Mesenchymal stem cell (in vitro differentiated cells and primary cell): ENCODE measurements around the gene FBXW5.
A peak's percentile ranks its signal among the peaks of the same experiment; 100 is the strongest.

Source experiments
- DNase-seq: peaks from one replicate; pipeline ENCODE4 v3.0.0-alpha.2; 2013
- H2AFZ ChIP-seq: one replicate; pipeline ENCODE4 v1.6.1; 2013; ENCODE audit warnings: low read depth, mild to moderate bottlenecking, control low read depth, inconsistent platforms, low read length, moderate library complexity
- H2AK5ac ChIP-seq: 2 replicates; pipeline ENCODE4 v1.6.1; 2013; ENCODE audit warnings: low read length, moderate library complexity, mild to moderate bottlenecking, inconsistent platforms; ENCODE audit not compliant: severe bottlenecking
- H2BK120ac ChIP-seq: one replicate; pipeline ENCODE4 v1.6.1; 2013; ENCODE audit warnings: low read depth, mild to moderate bottlenecking, inconsistent platforms, low read length, moderate library complexity
- H2BK12ac ChIP-seq, 2 experiments: one replicate each; pipeline ENCODE4 v1.6.1; 2013; ENCODE audit warnings: inconsistent platforms in 2 of 2, low read length in 2 of 2, mild to moderate bottlenecking in 2 of 2, moderate library complexity in 2 of 2, control low read depth in 1 of 2
- H2BK15ac ChIP-seq: one replicate; pipeline ENCODE4 v1.6.1; 2013; ENCODE audit warnings: mild to moderate bottlenecking, low read depth, inconsistent platforms; ENCODE audit not compliant: poor library complexity, severe bottlenecking
- H2BK5ac ChIP-seq: 2 replicates; pipeline ENCODE4 v1.6.1; 2013; ENCODE audit warnings: low read depth, mild to moderate bottlenecking, low read length, control low read depth, inconsistent platforms; ENCODE audit not compliant: poor library complexity, severe bottlenecking
- H3K14ac ChIP-seq, 2 experiments: one replicate each; pipeline ENCODE4 v1.6.1; 2013; ENCODE audit warnings: inconsistent platforms in 2 of 2, low read length in 2 of 2, control low read depth in 1 of 2, mild to moderate bottlenecking in 1 of 2, moderate library complexity in 1 of 2
- H3K18ac ChIP-seq, 2 experiments: one replicate each; pipeline ENCODE4 v1.6.1; 2013; ENCODE audit warnings: inconsistent platforms in 2 of 2, low read length in 2 of 2, control low read depth in 1 of 2, low read depth in 1 of 2, mild to moderate bottlenecking in 1 of 2
- H3K23ac ChIP-seq, 2 experiments: one replicate each; pipeline ENCODE4 v1.6.1; 2013; ENCODE audit warnings: inconsistent platforms in 2 of 2, low read length in 2 of 2, mild to moderate bottlenecking in 2 of 2, moderate library complexity in 2 of 2, control low read depth in 1 of 2
- H3K27ac ChIP-seq: 2 replicates; pipeline ENCODE4 v1.5.1; 2013; ENCODE audit warnings: mild to moderate bottlenecking, moderate library complexity, low read length, control low read depth, inconsistent platforms; ENCODE audit not compliant: poor library complexity, severe bottlenecking
- H3K27me3 ChIP-seq, 2 experiments: 2 replicates each; pipeline versions ENCODE4 v1.6.1 to v1.7.0; 2013; ENCODE audit warnings: low read length in 2 of 2, mild to moderate bottlenecking in 2 of 2, moderate library complexity in 2 of 2, control low read depth in 1 of 2, inconsistent platforms in 1 of 2; ENCODE audit not compliant: control insufficient read depth in 1 of 2, insufficient read depth in 1 of 2
- H3K36me3 ChIP-seq, 2 experiments: 2 replicates each; pipeline versions ENCODE4 v1.6.1 to v1.7.0; 2013; ENCODE audit warnings: low read length in 2 of 2, control low read depth in 1 of 2, inconsistent platforms in 1 of 2, low read depth in 1 of 2, mild to moderate bottlenecking in 1 of 2; ENCODE audit not compliant: insufficient read depth in 2 of 2, control insufficient read depth in 1 of 2
- H3K4ac ChIP-seq, 2 experiments: one replicate each; pipeline ENCODE4 v1.6.1; 2013; ENCODE audit warnings: inconsistent platforms in 2 of 2, low read length in 2 of 2, mild to moderate bottlenecking in 2 of 2, moderate library complexity in 2 of 2, control low read depth in 1 of 2, low read depth in 1 of 2
- H3K4me1 ChIP-seq: 2 replicates; pipeline ENCODE4 v1.6.1; 2013; ENCODE audit warnings: low read depth, low read length, control low read depth; ENCODE audit not compliant: control insufficient read depth, insufficient read depth
- H3K4me2 ChIP-seq: 2 replicates; pipeline ENCODE4 v1.6.1; 2013; ENCODE audit warnings: low read length, mild to moderate bottlenecking, inconsistent platforms; ENCODE audit not compliant: poor library complexity, severe bottlenecking
- H3K4me3 ChIP-seq, 2 experiments: 2 replicates each; pipeline versions ENCODE4 v1.5.1 to v1.7.0; 2013; ENCODE audit warnings: low read length in 2 of 2, mild to moderate bottlenecking in 2 of 2, control low read depth in 1 of 2, low read depth in 1 of 2; ENCODE audit not compliant: insufficient read depth in 1 of 2
- H3K79me1 ChIP-seq: replicated peaks from 2 replicates; pipeline ENCODE4 v1.6.1; 2013; ENCODE audit warnings: mild to moderate bottlenecking, control low read depth, low read length, inconsistent platforms; ENCODE audit not compliant: poor library complexity, severe bottlenecking
- H3K9ac ChIP-seq: 2 replicates; pipeline ENCODE4 v1.7.0; 2013; ENCODE audit warnings: mild to moderate bottlenecking, low read length, moderate library complexity
- H3K9me3 ChIP-seq: 2 replicates; pipeline ENCODE4 v1.7.0; 2013; ENCODE audit warnings: mild to moderate bottlenecking, low read length; ENCODE audit not compliant: control insufficient read depth
- H4K8ac ChIP-seq: one replicate; pipeline ENCODE4 v1.6.1; 2013; ENCODE audit warnings: inconsistent platforms, mild to moderate bottlenecking, low read length, moderate library complexity
- H4K91ac ChIP-seq: one replicate; pipeline ENCODE4 v1.6.1; 2013; ENCODE audit warnings: mild to moderate bottlenecking, low read length, inconsistent platforms
- WGBS: methylation state at CpG from one replicate; pipeline ENCODE4 v1.1.7; 2013; ENCODE audit warnings: mixed read lengths; 5-methylcytosine and 5-hydroxymethylcytosine counted together

Gene FBXW5

DNA sequence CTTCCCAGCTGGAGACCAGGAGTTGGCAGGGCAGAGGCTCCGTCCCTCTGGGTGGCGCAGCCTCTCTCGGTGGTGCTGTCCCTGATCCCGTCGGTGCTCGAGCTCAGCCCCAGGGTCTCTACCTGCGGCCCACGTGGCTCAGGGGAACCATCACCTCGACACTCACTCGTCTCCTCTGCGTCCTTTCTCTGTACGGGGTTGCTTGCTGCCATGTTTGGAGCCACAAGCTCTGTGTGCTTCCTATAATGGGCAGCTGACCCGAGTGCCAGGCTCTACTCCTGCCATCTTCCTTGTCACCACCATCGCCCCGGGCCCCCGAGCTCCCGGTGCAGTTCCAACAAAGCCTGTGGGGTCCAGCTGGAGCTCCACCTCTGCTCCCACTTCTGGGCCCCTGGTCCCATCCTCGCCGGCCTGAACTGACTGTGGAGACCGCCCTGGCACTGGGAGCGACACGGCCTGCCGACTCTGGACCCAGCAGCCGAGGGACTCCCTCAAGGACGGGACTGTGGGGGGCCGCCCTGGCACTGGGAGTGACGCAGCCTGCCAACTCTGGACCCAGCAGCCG is 5.0 kb downstream of the FBXW5 start:
- peak overlapping the region in 1 of 2 experiments; percentile 23 for H2BK12ac ChIP-seq
- no peak overlapping the region for H3K14ac ChIP-seq
- H3K18ac ChIP-seq, result no peak overlapping the region
- H2AK5ac ChIP-seq, result no peak overlapping the region
- H2AFZ ChIP-seq, result no peak overlapping the region
- H3K4me3 ChIP-seq, result no peak overlapping the region
- H3K79me1 ChIP-seq, result peaks cover 35% of the 10 kb centered on the region
- no peak overlapping the region for H4K91ac ChIP-seq
- no peak overlapping the region for H3K4ac ChIP-seq
- no peak overlapping the region for H3K9ac ChIP-seq
- peaks cover 41 to 59% of the 10 kb centered on the region in 2 experiments for H3K36me3 ChIP-seq
- no peak overlapping the region for H3K27ac ChIP-seq
- no peaks in the 10 kb centered on the region for H3K9me3 ChIP-seq
- no peak overlapping the region for H2BK120ac ChIP-seq
- H3K23ac ChIP-seq, result no peak overlapping the region
- WGBS, result 97% methylated on average over 28 of the region's 28 CpGs
- no peak overlapping the region for H2BK5ac ChIP-seq
- peaks cover 19% of the 10 kb centered on the region for H3K4me1 ChIP-seq
- peak overlapping the region; percentile 19 for H4K8ac ChIP-seq
- DNase-seq, result no peak
- H3K4me2 ChIP-seq, result no peak overlapping the region
- H2BK15ac ChIP-seq, result no peak overlapping the region
- H3K27me3 ChIP-seq, result no peaks in the 10 kb centered on the region

DNA sequence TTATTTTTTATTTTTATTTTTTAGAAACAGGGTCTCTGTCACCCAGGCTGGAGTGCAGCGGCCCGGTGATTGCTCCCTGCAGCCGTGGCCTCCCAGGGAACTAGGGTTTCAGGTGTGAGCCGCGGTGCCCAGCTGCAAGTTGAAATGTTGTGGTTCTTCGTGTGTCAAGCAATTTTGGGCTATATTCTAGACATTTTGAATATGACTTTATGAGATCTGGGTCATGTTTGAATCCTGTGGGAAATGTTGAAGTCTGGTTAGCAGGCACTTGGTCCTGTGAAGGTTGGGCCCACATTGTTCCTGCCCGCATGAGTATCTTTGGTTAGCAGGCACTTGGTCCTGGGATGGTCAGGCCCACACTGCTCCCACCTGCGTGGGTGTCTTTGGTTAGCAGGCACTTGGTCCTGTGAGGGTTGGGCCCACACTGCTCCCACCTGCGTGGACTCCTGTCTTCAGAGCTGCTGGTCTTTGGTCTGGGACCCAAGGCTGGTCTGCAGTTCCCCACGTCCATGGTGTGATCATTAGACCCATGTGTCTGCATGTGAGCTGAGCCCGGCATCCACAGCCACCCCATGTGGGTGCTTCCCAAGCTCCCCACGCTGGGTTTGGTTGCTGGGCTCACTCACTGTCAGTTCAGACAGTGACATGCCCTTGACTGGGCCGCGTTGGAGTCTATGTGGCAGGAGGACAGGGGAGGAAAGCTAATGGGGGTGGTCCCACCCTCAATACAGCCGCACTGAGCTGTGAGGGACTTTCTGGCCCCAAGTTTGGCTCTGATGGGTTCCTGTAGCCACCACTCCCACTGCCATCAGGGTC is 7.1 kb downstream of the FBXW5 start:
- no peaks in the 10 kb centered on the region for H3K9me3 ChIP-seq
- no peak overlapping the region for H2BK5ac ChIP-seq
- H3K36me3 ChIP-seq, result peaks cover 35 to 48% of the 10 kb centered on the region in 2 experiments
- no peak overlapping the region for H2BK12ac ChIP-seq
- H3K18ac ChIP-seq, result no peak overlapping the region
- no peak overlapping the region for H2BK120ac ChIP-seq
- peaks cover 8% of the 10 kb centered on the region for H3K4me1 ChIP-seq
- no peak overlapping the region for H3K23ac ChIP-seq
- no peak overlapping the region for H2AK5ac ChIP-seq
- H3K9ac ChIP-seq, result no peak overlapping the region
- H3K79me1 ChIP-seq, result peaks cover 38% of the 10 kb centered on the region
- H3K4me2 ChIP-seq, result no peak overlapping the region
- no peak overlapping the region for H3K14ac ChIP-seq
- H4K8ac ChIP-seq, result peak overlapping the region; percentile 7
- no peak overlapping the region for H3K4me3 ChIP-seq
- no peak for DNase-seq
- H2AFZ ChIP-seq, result no peak overlapping the region
- H4K91ac ChIP-seq, result peak overlapping the region; percentile 35
- H3K27ac ChIP-seq, result no peak overlapping the region
- no peaks in the 10 kb centered on the region for H3K27me3 ChIP-seq
- no peak overlapping the region for H3K4ac ChIP-seq
- WGBS, result 91% methylated on average over 15 of the region's 15 CpGs
- H2BK15ac ChIP-seq, result no peak overlapping the region

DNA sequence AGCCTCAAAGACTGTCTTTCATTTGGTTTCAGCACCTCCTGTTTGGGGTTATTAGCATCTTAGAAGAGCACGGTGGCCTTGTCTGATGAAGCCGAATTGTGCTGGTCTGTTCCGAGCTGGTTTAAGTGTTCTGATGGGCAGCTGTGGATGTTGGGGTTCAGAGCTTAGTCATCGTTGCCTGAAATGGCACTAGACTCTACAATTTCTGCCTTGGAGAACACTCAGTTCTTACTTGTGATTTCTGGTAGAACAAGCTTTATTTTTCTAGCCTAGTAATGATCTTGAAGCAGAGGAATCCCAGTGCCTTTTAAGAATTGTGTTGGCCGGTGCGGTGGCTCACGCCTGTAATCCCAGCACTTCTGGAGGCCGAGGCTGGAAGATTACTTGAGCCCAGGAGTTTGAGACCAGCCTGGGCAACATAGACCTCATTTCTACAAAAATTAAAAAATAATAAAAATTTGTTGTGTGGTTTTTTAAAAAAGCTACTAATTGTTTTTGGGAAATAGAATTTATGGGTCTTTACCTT is 7.8 kb downstream of the FBXW5 start:
- Histone ChIP-seq H3K14ac (no peak overlapping the region), H2BK15ac (no peak overlapping the region), H3K27ac (no peak overlapping the region), H3K23ac (no peak overlapping the region), H2AK5ac (no peak overlapping the region), H3K36me3 (peaks cover 28 to 41% of the 10 kb centered on the region in 2 experiments), H2BK120ac (no peak overlapping the region), H3K4me2 (no peak overlapping the region), H3K9me3 (no peaks in the 10 kb centered on the region), H2AFZ (no peak overlapping the region), H2BK12ac (no peak overlapping the region), H4K8ac (no peak overlapping the region), H3K4me3 (no peak overlapping the region), H2BK5ac (no peak overlapping the region), H3K4me1 (peaks cover 2% of the 10 kb centered on the region), H3K79me1 (peaks cover 34% of the 10 kb centered on the region), H3K9ac (no peak overlapping the region), H3K27me3 (no peaks in the 10 kb centered on the region), H3K4ac (no peak overlapping the region), H3K18ac (no peak overlapping the region), H4K91ac (no peak overlapping the region)
- DNase-seq, result no peak
- 94% methylated on average over 7 of the region's 8 CpGs for WGBS

DNA sequence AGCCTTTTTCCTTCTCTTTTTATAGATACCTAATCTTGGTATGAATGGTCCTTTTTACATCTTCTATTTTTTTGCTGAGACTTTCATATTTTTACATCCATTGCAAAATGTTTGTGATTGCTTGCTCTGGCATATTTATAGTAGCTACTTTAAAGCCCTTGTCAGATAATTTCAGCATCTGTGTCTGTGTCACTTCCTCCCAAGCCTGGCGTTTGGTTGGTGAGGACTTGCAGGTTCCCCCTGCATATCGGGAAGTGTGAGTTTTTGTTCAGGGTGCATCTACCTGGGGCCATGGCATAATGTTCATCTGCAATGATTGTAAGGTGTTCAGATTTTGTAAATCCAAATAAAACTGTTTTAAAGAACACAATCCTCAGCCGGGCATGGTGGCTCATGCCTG is 8.9 kb downstream of the FBXW5 start:
- H3K79me1 ChIP-seq, result peaks cover 28% of the 10 kb centered on the region
- H3K9me3 ChIP-seq, result no peaks in the 10 kb centered on the region
- H3K9ac ChIP-seq, result no peak overlapping the region
- H3K27ac ChIP-seq, result no peak overlapping the region
- H4K8ac ChIP-seq, result no peak overlapping the region
- H2AK5ac ChIP-seq, result no peak overlapping the region
- no peak overlapping the region for H3K23ac ChIP-seq
- H3K4me2 ChIP-seq, result no peak overlapping the region
- H3K4me3 ChIP-seq, result no peak overlapping the region
- H3K18ac ChIP-seq, result no peak overlapping the region
- H2BK120ac ChIP-seq, result no peak overlapping the region
- H2BK15ac ChIP-seq, result no peak overlapping the region
- WGBS, result 94% methylated on average over 3 of the region's 3 CpGs
- no peaks in the 10 kb centered on the region for H3K27me3 ChIP-seq
- no peak overlapping the region for H2BK12ac ChIP-seq
- H4K91ac ChIP-seq, result no peak overlapping the region
- DNase-seq, result no peak
- H3K4ac ChIP-seq, result no peak overlapping the region
- H3K36me3 ChIP-seq, result peaks cover 18 to 31% of the 10 kb centered on the region in 2 experiments
- no peak overlapping the region for H2AFZ ChIP-seq
- H3K14ac ChIP-seq, result no peak overlapping the region
- H3K4me1 ChIP-seq, result peaks cover 2% of the 10 kb centered on the region
- no peak overlapping the region for H2BK5ac ChIP-seq
